Sigmoid colon (tissue), 4 donors: ENCODE measurements around the gene CWH43.
"Not testable (repeated sequence)": the region's sequence is repeated elsewhere in the genome, so short reads cannot be mapped to it uniquely, and the experiment has no call there.

Source experiments
- CTCF ChIP-seq, 4 experiments: fragments of 450-650 bp in 3 of 4; fragments of 200-600 bp in 1 of 4; IDR thresholded peaks; one replicate each; pipeline ENCODE4 v1.5.1; 2016 to 2019; ENCODE audit warnings: antibody characterized with exemption in 4 of 4, mild to moderate bottlenecking in 3 of 4, moderate library complexity in 2 of 4
- EP300 ChIP-seq, 4 donors: sonication (generic); formaldehyde crosslinking; IDR thresholded peaks; one replicate each; pipeline ENCODE4 v1.6.1; 2017; ENCODE audit warnings: antibody characterized with exemption in 4 of 4
- POLR2A ChIP-seq, 2 donors: fragments of 450-650 bp; IDR thresholded peaks; one replicate each; pipeline ENCODE4 v1.6.1; 2016; ENCODE audit warnings: antibody characterized with exemption in 2 of 2, mild to moderate bottlenecking in 2 of 2, moderate library complexity in 2 of 2
- POLR2AphosphoS5 ChIP-seq, 4 donors: sonication (generic); formaldehyde crosslinking; IDR thresholded peaks; one replicate each; pipeline ENCODE4 v1.6.1; 2017; ENCODE audit warnings: antibody characterized with exemption in 4 of 4

- not testable (repeated sequence) for TF ChIP-seq CTCF, POLR2A, POLR2AphosphoS5, EP300 (IDR thresholded peaks at IDR 0.05)
Measured at GRCh38 chr4:49102344-49102898, 116.3 kb downstream of the CWH43 start.
